IMR-90 (cell line): ENCODE results near the gene ARF3. TPM values are rescaled to one million over a fixed set of nuclear protein-coding genes. Genes with fewer than 3 reads are reported as not detected.

Experiments used
- ATAC-seq: fragments of 200-7000 bp; cut with Tn5 transposase; 2 replicates; pipeline ENCODE4 v1.9.1; 2020; ENCODE audit warnings: low read depth, mild to moderate bottlenecking, moderate library complexity
- BruUV-seq: library from RNA; stranded (reverse); fragments of 400-500 nt; replicated peaks from 2 replicates; lab custom pipeline; 2021; lab: Mats Ljungman, UMichigan
- CTCF ChIA-PET: fragments of 300-600 bp; formaldehyde crosslinking; extraction: SDS; loops from one replicate; lab custom pipeline; 2021; ENCODE audit warnings: antibody characterized with exemption; lab: Yijun Ruan, JAX
- POLR2A ChIA-PET: fragments of 300-600 bp; sonication (Branson Sonifier 250); formaldehyde crosslinking; loops from one replicate; lab custom pipeline; 2022; ENCODE audit warnings: antibody characterized with exemption; ENCODE audit not compliant: unreplicated experiment; lab: Charles Lee
- DNase-seq: peaks from one replicate; pipeline ENCODE4 v3.0.0; 2013
- H2AFZ ChIP-seq: replicated peaks from 2 replicates; pipeline ENCODE3; 2013; ENCODE audit warnings: low read length, mild to moderate bottlenecking; ENCODE audit not compliant: poor library complexity
- H2AK5ac ChIP-seq: 2 replicates; pipeline ENCODE4 v1.6.1; 2013; ENCODE audit warnings: low read depth, low read length, inconsistent platforms
- H2AK9ac ChIP-seq: replicated peaks from 2 replicates; pipeline ENCODE3; 2013; ENCODE audit warnings: mild to moderate bottlenecking, low read depth, low read length, moderate library complexity; ENCODE audit not compliant: poor library complexity
- H2BK120ac ChIP-seq: 2 replicates; pipeline ENCODE4 v1.6.1; 2013; ENCODE audit warnings: low read depth, low read length, inconsistent platforms
- H2BK15ac ChIP-seq: 3 replicates; pipeline ENCODE4 v1.6.1; 2013; ENCODE audit warnings: low read depth, low read length, inconsistent platforms
- H2BK20ac ChIP-seq: 2 replicates; pipeline ENCODE4 v1.6.1; 2013; ENCODE audit warnings: low read depth, mild to moderate bottlenecking, inconsistent platforms, low read length, moderate library complexity
- H2BK5ac ChIP-seq: 2 replicates; pipeline ENCODE4 v1.6.1; 2013; ENCODE audit warnings: mild to moderate bottlenecking, low read depth, low read length, inconsistent platforms; ENCODE audit not compliant: poor library complexity, severe bottlenecking
- H3K14ac ChIP-seq: replicated peaks from 2 replicates; pipeline ENCODE4 v1.6.1; 2013; ENCODE audit warnings: low read depth, low read length, inconsistent platforms
- H3K18ac ChIP-seq: 2 replicates; pipeline ENCODE4 v1.6.1; 2013; ENCODE audit warnings: low read depth, low read length, control low read depth
- H3K23ac ChIP-seq: 2 replicates; pipeline ENCODE4 v1.6.1; 2013; ENCODE audit warnings: low read depth, low read length, inconsistent platforms
- H3K27ac ChIP-seq: 2 replicates; pipeline ENCODE4 v1.5.1; 2013; ENCODE audit warnings: mild to moderate bottlenecking, control low read depth, low read length; ENCODE audit not compliant: insufficient read depth
- H3K27me3 ChIP-seq: 2 replicates; pipeline ENCODE4 v1.6.1; 2013; ENCODE audit warnings: low read length; ENCODE audit not compliant: control insufficient read depth, insufficient read depth
- H3K36me3 ChIP-seq: 2 replicates; pipeline ENCODE4 v1.6.1; 2013; ENCODE audit warnings: low read length, mixed read lengths; ENCODE audit not compliant: control insufficient read depth, insufficient read depth
- H3K4ac ChIP-seq: 2 replicates; pipeline ENCODE4 v1.6.1; 2013; ENCODE audit warnings: low read depth, low read length, inconsistent platforms
- H3K4me1 ChIP-seq: 2 replicates; pipeline ENCODE4 v1.6.1; 2013; ENCODE audit warnings: low read length, mixed read lengths; ENCODE audit not compliant: control insufficient read depth, insufficient read depth
- H3K4me2 ChIP-seq: 2 replicates; pipeline ENCODE4 v1.6.1; 2013; ENCODE audit warnings: low read depth, mild to moderate bottlenecking, control low read depth, low read length, moderate library complexity
- H3K4me3 ChIP-seq: 2 replicates; pipeline ENCODE4 v1.5.1; 2013; ENCODE audit warnings: low read depth, mild to moderate bottlenecking, control low read depth, low read length, moderate library complexity; ENCODE audit not compliant: insufficient read depth
- H3K56ac ChIP-seq: 2 replicates; pipeline ENCODE4 v1.6.1; 2013; ENCODE audit warnings: low read length, inconsistent platforms; ENCODE audit not compliant: insufficient read depth; ENCODE audit errors: extremely low read depth
- H3K79me1 ChIP-seq, 2 experiments: 2 replicates each; pipeline ENCODE4 v1.6.1; 2013; ENCODE audit warnings: low read length in 2 of 2, inconsistent platforms in 1 of 2, low read depth in 1 of 2
- H3K9ac ChIP-seq: 2 replicates; pipeline ENCODE4 v1.6.1; 2013; ENCODE audit warnings: low read depth, low read length, control low read depth
- H3K9me1 ChIP-seq: 2 replicates; pipeline ENCODE4 v1.6.1; 2013; ENCODE audit warnings: low read length, inconsistent platforms; ENCODE audit not compliant: insufficient read depth
- H3K9me3 ChIP-seq: 2 replicates; pipeline ENCODE4 v1.6.1; 2013; ENCODE audit warnings: low read length; ENCODE audit not compliant: control insufficient read depth, insufficient read depth
- H4K20me1 ChIP-seq: 2 replicates; pipeline ENCODE4 v1.6.1; 2013; ENCODE audit warnings: low read length, inconsistent platforms; ENCODE audit not compliant: insufficient read depth
- H4K5ac ChIP-seq: 2 replicates; pipeline ENCODE4 v1.6.1; 2013; ENCODE audit warnings: mild to moderate bottlenecking, low read depth, low read length, control low read depth
- H4K8ac ChIP-seq, 2 experiments: 2 replicates each; pipeline ENCODE4 v1.6.1; 2013; ENCODE audit warnings: low read depth in 2 of 2, low read length in 2 of 2, control low read depth in 1 of 2, inconsistent platforms in 1 of 2
- H4K91ac ChIP-seq: 2 replicates; pipeline ENCODE4 v1.6.1; 2013; ENCODE audit warnings: low read depth, low read length, inconsistent platforms; ENCODE audit not compliant: insufficient read depth
- BHLHE40 ChIP-seq: fragments of 150-350 bp; IDR thresholded peaks from 2 replicates; pipeline ENCODE4 v1.6.1; 2016; ENCODE audit warnings: mild to moderate bottlenecking, low read depth, low read length
- CEBPB ChIP-seq: IDR thresholded peaks from 2 replicates; pipeline ENCODE4 v1.6.1; 2012; ENCODE audit warnings: low read depth, low read length, improper control_type of control experiment
- CHD1 ChIP-seq: IDR thresholded peaks from 2 replicates; pipeline ENCODE4 v1.6.1; 2012; ENCODE audit warnings: low read depth, low read length, improper control_type of control experiment
- ELK1 ChIP-seq: fragments of 150-350 bp; IDR thresholded peaks from 2 replicates; pipeline ENCODE4 v1.6.1; 2016; ENCODE audit warnings: low read depth, mild to moderate bottlenecking, low read length, moderate library complexity, borderline replicate concordance
- FOS ChIP-seq: fragments of 150-350 bp; IDR thresholded peaks from 2 replicates; pipeline ENCODE4 v1.6.1; 2016; ENCODE audit warnings: low read depth, low read length
- MAFK ChIP-seq: IDR thresholded peaks from 2 replicates; pipeline ENCODE4 v1.6.1; 2012; ENCODE audit warnings: low read depth, low read length, improper control_type of control experiment
- MAZ ChIP-seq: IDR thresholded peaks from 2 replicates; pipeline ENCODE4 v1.6.1; 2012; ENCODE audit warnings: low read depth, mild to moderate bottlenecking, low read length, improper control_type of control experiment, moderate library complexity, borderline replicate concordance
- MXI1 ChIP-seq: IDR thresholded peaks from 2 replicates; pipeline ENCODE4 v1.6.1; 2012; ENCODE audit warnings: low read depth, mild to moderate bottlenecking, low read length, moderate library complexity, borderline replicate concordance
- NFE2L2 ChIP-seq: fragments of 150-350 bp; IDR thresholded peaks from 2 replicates; pipeline ENCODE4 v1.6.1; 2016; ENCODE audit warnings: low read depth, mild to moderate bottlenecking, low read length
- POLR2A ChIP-seq: IDR thresholded peaks from 2 replicates; pipeline ENCODE4 v1.6.1; 2012; ENCODE audit warnings: mild to moderate bottlenecking, low read depth, low read length
- RAD21 ChIP-seq: IDR thresholded peaks from 2 replicates; pipeline ENCODE4 v1.6.1; 2012; ENCODE audit warnings: low read length, improper control_type of control experiment
- RCOR1 ChIP-seq: IDR thresholded peaks from 2 replicates; pipeline ENCODE4 v1.6.1; 2012; ENCODE audit warnings: mild to moderate bottlenecking, low read length, improper control_type of control experiment; ENCODE audit not compliant: insufficient replicate concordance
- RFX5 ChIP-seq: IDR thresholded peaks from 2 replicates; pipeline ENCODE4 v1.8.0; 2012; ENCODE audit warnings: low read depth, mild to moderate bottlenecking, low read length, moderate library complexity
- SMC3 ChIP-seq: fragments of 150-350 bp; IDR thresholded peaks from 2 replicates; pipeline ENCODE4 v1.6.1; 2016; ENCODE audit warnings: low read depth, mild to moderate bottlenecking, antibody characterized with exemption, low read length, moderate library complexity
- WGBS, 2 experiments: methylation state at CpG; one replicate each; pipeline versions ENCODE4 v1.1.5 to v1.1.7; 2013; ENCODE audit warnings: missing lambda C conversion rate in 2 of 2; ENCODE audit not compliant: insufficient read length in 1 of 2; ENCODE audit errors: extremely low coverage in 2 of 2; 5-methylcytosine and 5-hydroxymethylcytosine counted together
- dilution Hi-C: fragments of 300-500 bp; cut with HindIII; formaldehyde crosslinking; loops from one replicate; pipeline ENCODE4 v1.14.3; 2018; ENCODE audit warnings: low sequenced_read_pairs; ENCODE audit not compliant: unreplicated experiment
- in situ Hi-C: fragments of 300-500 bp; cut with MboI; formaldehyde crosslinking; loops from 3 replicates; pipeline ENCODE4 v1.14.3; 2019; ENCODE audit warnings: low sequenced_read_pairs, inconsistent platforms, mixed read lengths
- intact Hi-C: fragments of 100-400 bp; cut with micrococcal nuclease; formaldehyde crosslinking; loops from 2 replicates; pipeline ENCODE4 v1.10.0; 2022
- polyA plus RNA-seq, 3 experiments: library from polyadenylated mRNA; depleted of rRNA; stranded (reverse); fragments of >200 nt; gene quantifications; 2 replicates each; pipeline ENCODE4 v1.2.3, GENCODE V29; 2012; ENCODE audit warnings: low replicate concordance in 1 of 3
- total RNA-seq: library from RNA; depleted of rRNA; stranded (reverse); fragments of >200 nt; gene quantifications from 2 replicates; pipeline ENCODE4 v1.2.3, GENCODE V29; 2012
- TF ChIP-seq, protein P1 (sequence below): fragments of 150-350 bp; IDR thresholded peaks from 2 replicates; pipeline ENCODE4 v1.6.1; 2017; ENCODE audit warnings: mild to moderate bottlenecking, antibody characterized with exemption, low read length, low read depth
- TF ChIP-seq, protein P2 (sequence below): conservative IDR thresholded peaks from 2 replicates; pipeline ENCODE4 v1.5.1; 2012; ENCODE audit warnings: mild to moderate bottlenecking, low read depth, low read length, improper control_type of control experiment

The ARF3 gene
- total and polyA plus RNA-seq, 2 of the 4 experiments (the other 2 are of a cell fraction) = 97.7 to 198 TPM

- H4K20me1 ChIP-seq = peaks cover 81% of the 10 kb centered on the region
- H3K4me2 ChIP-seq = no peak overlapping the region
- no peak overlapping the region for H2AK5ac ChIP-seq
- H3K79me1 ChIP-seq = peaks cover 34 to 83% of the 10 kb centered on the region in 2 experiments
- no peak overlapping the region for H3K56ac ChIP-seq
- DNase-seq (peak; percentile 26), ATAC-seq (no peak)
- no peak overlapping the region for H3K4ac ChIP-seq
- H2BK5ac ChIP-seq = no peak overlapping the region
- no peaks in the 10 kb centered on the region for H3K9me3 ChIP-seq
- H2BK20ac ChIP-seq = no peak overlapping the region
- dilution Hi-C loops (no loop called here), intact Hi-C loops (no loop called here), in situ Hi-C loops (no loop called here)
- BruUV-seq = no TSS peak
- no peaks in the 10 kb centered on the region for H3K4me1 ChIP-seq
- no peaks in the 10 kb centered on the region for H3K27me3 ChIP-seq
- H3K27ac ChIP-seq = no peak overlapping the region
- no peak overlapping the region for H2AFZ ChIP-seq
- 0 out of 2 replicates have a peak, but pooled peaks cover 13% of the 10 kb centered on the region for H3K9me1 ChIP-seq
- no peak overlapping the region for H2AK9ac ChIP-seq
- peaks cover 45% of the 10 kb centered on the region for H3K36me3 ChIP-seq
- H4K5ac ChIP-seq = no peak overlapping the region
- no peak overlapping the region for H3K9ac ChIP-seq
- no peak overlapping the region for H4K91ac ChIP-seq
- TF ChIP-seq CEBPB (no peak), RCOR1 (no peak), RFX5 (no peak), CHD1 (no peak), NFE2L2 (no peak), MAZ (no peak), MXI1 (no peak), MAFK (no peak), ELK1 (no peak), SMC3 (no peak), BHLHE40 (no peak), FOS (no peak), POLR2A (no peak), RAD21 (no peak)
- TF ChIP-seq, protein P1, sequence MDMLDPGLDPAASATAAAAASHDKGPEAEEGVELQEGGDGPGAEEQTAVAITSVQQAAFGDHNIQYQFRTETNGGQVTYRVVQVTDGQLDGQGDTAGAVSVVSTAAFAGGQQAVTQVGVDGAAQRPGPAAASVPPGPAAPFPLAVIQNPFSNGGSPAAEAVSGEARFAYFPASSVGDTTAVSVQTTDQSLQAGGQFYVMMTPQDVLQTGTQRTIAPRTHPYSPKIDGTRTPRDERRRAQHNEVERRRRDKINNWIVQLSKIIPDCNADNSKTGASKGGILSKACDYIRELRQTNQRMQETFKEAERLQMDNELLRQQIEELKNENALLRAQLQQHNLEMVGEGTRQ = no peak
- TF ChIP-seq, protein P2, sequence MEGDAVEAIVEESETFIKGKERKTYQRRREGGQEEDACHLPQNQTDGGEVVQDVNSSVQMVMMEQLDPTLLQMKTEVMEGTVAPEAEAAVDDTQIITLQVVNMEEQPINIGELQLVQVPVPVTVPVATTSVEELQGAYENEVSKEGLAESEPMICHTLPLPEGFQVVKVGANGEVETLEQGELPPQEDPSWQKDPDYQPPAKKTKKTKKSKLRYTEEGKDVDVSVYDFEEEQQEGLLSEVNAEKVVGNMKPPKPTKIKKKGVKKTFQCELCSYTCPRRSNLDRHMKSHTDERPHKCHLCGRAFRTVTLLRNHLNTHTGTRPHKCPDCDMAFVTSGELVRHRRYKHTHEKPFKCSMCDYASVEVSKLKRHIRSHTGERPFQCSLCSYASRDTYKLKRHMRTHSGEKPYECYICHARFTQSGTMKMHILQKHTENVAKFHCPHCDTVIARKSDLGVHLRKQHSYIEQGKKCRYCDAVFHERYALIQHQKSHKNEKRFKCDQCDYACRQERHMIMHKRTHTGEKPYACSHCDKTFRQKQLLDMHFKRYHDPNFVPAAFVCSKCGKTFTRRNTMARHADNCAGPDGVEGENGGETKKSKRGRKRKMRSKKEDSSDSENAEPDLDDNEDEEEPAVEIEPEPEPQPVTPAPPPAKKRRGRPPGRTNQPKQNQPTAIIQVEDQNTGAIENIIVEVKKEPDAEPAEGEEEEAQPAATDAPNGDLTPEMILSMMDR = no peak
- H3K18ac ChIP-seq = no peak overlapping the region
- no CpG with 5 or more reads among the region's 3 CpGs for WGBS, 2 experiments
- no peak overlapping the region for H3K4me3 ChIP-seq
- ChIA-PET POLR2A (no interaction called here), CTCF (no interaction called here)
- H4K8ac ChIP-seq = no peak overlapping the region
- no peak overlapping the region for H3K14ac ChIP-seq
- no peak overlapping the region for H2BK120ac ChIP-seq
- no peak overlapping the region for H3K23ac ChIP-seq
- no peak overlapping the region for H2BK15ac ChIP-seq
Measured at GRCh38 chr12:48940181-48940580, 17.1 kb downstream of the ARF3 start.
